ENCODE measurements around the gene CREBBP.

Gene CREBBP

DNA sequence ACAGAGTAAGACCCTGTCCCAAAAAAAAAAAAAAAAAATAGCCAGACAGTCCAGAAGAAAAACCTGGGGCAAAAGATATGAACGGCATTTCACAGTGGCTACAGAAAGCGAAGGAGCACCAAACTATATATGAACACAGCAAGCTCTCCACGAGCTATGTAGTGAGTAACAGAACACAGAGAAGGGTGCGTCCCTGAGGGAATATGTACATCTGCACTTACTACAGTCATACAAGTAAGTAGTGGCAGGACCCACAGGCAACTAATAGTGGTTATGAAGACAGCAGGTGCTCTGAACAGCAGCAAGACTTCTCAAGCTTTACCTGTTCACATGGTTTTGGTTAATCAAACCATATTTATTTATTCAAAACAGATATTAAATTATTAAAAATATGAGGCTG is 179.0 kb downstream of the CREBBP start:
- no peak for TF ChIP-seq CTCF (conservative IDR thresholded peaks at IDR 0.05; ENCODE audit: low read depth, low read length)
- peaks cover 9% of the 10 kb centered on the region for H4K20me1 ChIP-seq (ENCODE audit: insufficient read depth)
- peaks cover 4% of the 10 kb centered on the region; the same call in 1 of the 2 replicates for H3K36me3 ChIP-seq (ENCODE audit: insufficient read depth)
- no peaks in the 10 kb centered on the region for H3K27me3 ChIP-seq (ENCODE audit: insufficient read depth, low read depth)
- no peak overlapping the region for H2AFZ ChIP-seq (ENCODE audit: low read depth)
- no peak overlapping the region for H3K27ac ChIP-seq
- peaks cover 7% of the 10 kb centered on the region for H3K4me1 ChIP-seq (ENCODE audit: low read depth, poor library complexity, severe bottlenecking)
- H3K9ac ChIP-seq, result no peak overlapping the region
- H3K4me2 ChIP-seq, result no peak overlapping the region
- H3K79me2 ChIP-seq (ENCODE audit: insufficient read depth, low read depth), result peaks cover 79% of the 10 kb centered on the region; the same call in 1 of the 2 replicates
- no peak overlapping the region for H3K4me3 ChIP-seq (IDR thresholded peaks at IDR 0.05; ENCODE audit: insufficient read depth, low read depth, low read length)

DNA sequence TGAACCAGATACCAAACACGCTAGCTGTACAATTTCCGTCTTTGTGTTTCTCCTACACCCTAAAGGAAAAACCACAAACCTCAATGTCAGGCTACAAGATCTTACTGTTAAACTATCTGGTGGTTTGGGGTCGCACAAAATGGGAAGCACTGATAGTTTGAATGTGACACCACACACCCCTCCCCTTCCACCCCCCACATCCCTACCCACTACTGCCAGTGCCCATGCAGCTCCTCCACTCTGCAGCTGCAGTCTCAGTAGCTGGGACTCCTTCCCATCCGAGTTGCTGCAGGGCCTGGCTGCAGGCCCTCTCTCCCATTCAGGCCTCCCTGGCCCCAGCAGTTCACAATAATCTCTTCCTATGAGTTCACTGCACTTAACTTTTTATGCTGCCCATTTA is 181.6 kb downstream of the CREBBP start:
- peaks cover 88% of the 10 kb centered on the region for H3K79me2 ChIP-seq (ENCODE audit: insufficient read depth, low read depth)
- peaks cover 33% of the 10 kb centered on the region for H3K4me1 ChIP-seq (ENCODE audit: low read depth, poor library complexity, severe bottlenecking)
- H3K36me3 ChIP-seq (ENCODE audit: insufficient read depth), result no peaks in the 10 kb centered on the region; the same call in 1 of the 2 replicates
- H3K27me3 ChIP-seq (ENCODE audit: insufficient read depth, low read depth), result no peaks in the 10 kb centered on the region
- H3K4me2 ChIP-seq, result no peak overlapping the region
- no peak overlapping the region for H3K4me3 ChIP-seq (IDR thresholded peaks at IDR 0.05; ENCODE audit: insufficient read depth, low read depth, low read length)
- H2AFZ ChIP-seq (ENCODE audit: low read depth), result no peak overlapping the region
- peaks cover 12% of the 10 kb centered on the region for H4K20me1 ChIP-seq (ENCODE audit: insufficient read depth)
- H3K27ac ChIP-seq, result no peak overlapping the region
- TF ChIP-seq CTCF (conservative IDR thresholded peaks at IDR 0.05; ENCODE audit: low read depth, low read length), result no peak
- no peak overlapping the region for H3K9ac ChIP-seq

DNA sequence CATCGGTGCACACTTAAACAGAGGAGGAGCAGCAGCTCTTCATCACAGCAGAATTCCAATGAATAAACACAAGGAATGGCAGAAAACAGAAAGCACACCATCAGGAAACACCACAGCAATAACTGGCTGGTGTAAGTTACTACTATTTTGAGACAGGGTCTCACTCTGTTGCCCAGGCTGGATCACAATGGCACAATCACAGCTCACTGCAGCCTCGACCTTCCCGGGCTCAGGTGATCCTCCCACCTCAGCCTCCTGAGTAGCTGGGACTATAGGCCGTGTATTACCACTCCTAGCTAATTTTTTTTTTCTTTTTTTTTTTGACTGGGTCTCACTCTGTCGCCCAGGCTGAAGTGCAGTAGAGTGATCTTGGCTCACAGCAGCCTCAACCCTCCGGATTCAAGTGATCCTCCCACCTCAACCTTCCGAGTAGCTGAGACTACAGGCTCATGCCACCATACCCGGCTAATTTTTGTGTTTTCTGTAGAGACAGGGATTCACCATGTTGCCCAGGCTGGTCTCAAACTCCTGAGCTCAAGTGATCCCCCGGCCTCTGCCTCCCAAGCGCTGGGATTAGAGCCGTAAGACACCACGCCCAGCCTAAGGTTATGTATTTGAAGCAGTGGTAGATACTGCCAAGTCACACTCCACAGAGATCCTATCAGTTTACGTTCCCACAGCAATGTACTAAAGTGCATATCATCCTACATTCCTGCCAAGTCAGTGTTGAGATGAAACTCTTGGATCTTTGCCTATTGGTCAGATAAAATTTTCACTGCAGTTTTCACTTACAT is 183.9 kb downstream of the CREBBP start:
- no peak overlapping the region for H3K27ac ChIP-seq
- no peak overlapping the region for H3K9ac ChIP-seq
- H3K79me2 ChIP-seq (ENCODE audit: insufficient read depth, low read depth), result peaks cover 88% of the 10 kb centered on the region
- H3K4me3 ChIP-seq (IDR thresholded peaks at IDR 0.05; ENCODE audit: insufficient read depth, low read depth, low read length), result no peak overlapping the region
- H3K36me3 ChIP-seq (ENCODE audit: insufficient read depth), result no peaks in the 10 kb centered on the region; the same call in 1 of the 2 replicates
- H3K4me2 ChIP-seq, result no peak overlapping the region
- peaks cover 56% of the 10 kb centered on the region for H3K4me1 ChIP-seq (ENCODE audit: low read depth, poor library complexity, severe bottlenecking)
- H4K20me1 ChIP-seq (ENCODE audit: insufficient read depth), result peaks cover 14% of the 10 kb centered on the region
- H3K27me3 ChIP-seq (ENCODE audit: insufficient read depth, low read depth), result no peaks in the 10 kb centered on the region
- TF ChIP-seq CTCF (conservative IDR thresholded peaks at IDR 0.05; ENCODE audit: low read depth, low read length), result no peak
- no peak overlapping the region for H2AFZ ChIP-seq (ENCODE audit: low read depth)

- Histone ChIP-seq H3K4me1 (ENCODE audit: low read depth, poor library complexity, severe bottlenecking) (peaks cover 64% of the 10 kb centered on the region), H3K27me3 (ENCODE audit: insufficient read depth, low read depth) (no peaks in the 10 kb centered on the region), H2AFZ (ENCODE audit: low read depth) (no peak overlapping the region), H3K4me3 (IDR thresholded peaks at IDR 0.05; ENCODE audit: insufficient read depth, low read depth, low read length) (no peak overlapping the region), H4K20me1 (ENCODE audit: insufficient read depth) (peaks cover 10% of the 10 kb centered on the region), H3K79me2 (ENCODE audit: insufficient read depth, low read depth) (peaks cover 83% of the 10 kb centered on the region), H3K36me3 (ENCODE audit: insufficient read depth) (no peaks in the 10 kb centered on the region; the same call in 1 of the 2 replicates), H3K4me2 (no peak overlapping the region), H3K9ac (no peak overlapping the region), H3K27ac (no peak overlapping the region)
- no peak for TF ChIP-seq CTCF (conservative IDR thresholded peaks at IDR 0.05; ENCODE audit: low read depth, low read length)
Observed at GRCh38 chr16:3695610-3696369, 184.7 kb downstream of the CREBBP start.
